ENCODE measurements around the gene OR52E2. TPM values are rescaled to one million over a fixed set of nuclear protein-coding genes. Genes with fewer than 3 reads are reported as not detected.

Gene OR52E2
- total RNA-seq, 4 donors from 2014 or later: not detected

- TF ChIP-seq CTCF (IDR thresholded peaks at IDR 0.05) (no peak), EP300 (IDR thresholded peaks at IDR 0.05) (no peak), POLR2AphosphoS5 (IDR thresholded peaks at IDR 0.05) (no peak), POLR2A (IDR thresholded peaks at IDR 0.05; ENCODE audit: low read depth) (no peak)
- no peak for DNase-seq (ENCODE audit: extremely low spot score)
- H3K4me1 ChIP-seq: no peaks in the 10 kb centered on the region
- no peaks in the 10 kb centered on the region for H3K9me3 ChIP-seq
- H3K36me3 ChIP-seq: no peaks in the 10 kb centered on the region
- WGBS: 64% methylated on average over 2 of the region's 2 CpGs
- intact Hi-C loops (cut with DNase I): no loop called here
- H3K27ac ChIP-seq (replicated peaks in 1 of 4): no peak overlapping the region
- no peaks in the 10 kb centered on the region for H3K27me3 ChIP-seq
- no peak overlapping the region for H3K4me3 ChIP-seq
Measured at GRCh38 chr11:5036669-5037068, 22.8 kb downstream of the OR52E2 start.

- 100% methylated on average over 2 of the region's 2 CpGs for WGBS
- intact Hi-C loops (cut with DNase I): no loop called here
- TF ChIP-seq POLR2AphosphoS5 (IDR thresholded peaks at IDR 0.05) (no peak), POLR2A (IDR thresholded peaks at IDR 0.05; ENCODE audit: low read depth) (no peak), EP300 (IDR thresholded peaks at IDR 0.05) (no peak), CTCF (IDR thresholded peaks at IDR 0.05) (no peak)
Measured at GRCh38 chr11:5021996-5022395, 37.4 kb downstream of the OR52E2 start.

GRCh38 chr11:5013012-5013411, 46.4 kb downstream of the OR52E2 start:
- WGBS: 88% methylated on average over 1 of the region's 1 CpG
- no peak for TF ChIP-seq EP300 (IDR thresholded peaks at IDR 0.05)
- TF ChIP-seq POLR2AphosphoS5 (IDR thresholded peaks at IDR 0.05): no peak
- TF ChIP-seq POLR2A (IDR thresholded peaks at IDR 0.05; ENCODE audit: low read depth): no peak
- TF ChIP-seq CTCF (IDR thresholded peaks at IDR 0.05): no peak

More at GRCh38 chr11:5021996-5022395, 37.4 kb downstream of the OR52E2 start:
- Histone ChIP-seq H3K9me3 (peaks cover 0 to 16% (median 10%) of the 10 kb centered on the region in 4 donors), H3K27ac (replicated peaks in 1 of 4) (no peak overlapping the region), H3K36me3 (no peaks in the 10 kb centered on the region), H3K27me3 (peaks cover 0 to 5% (median 0%) of the 10 kb centered on the region in 4 donors), H3K4me3 (no peak overlapping the region), H3K4me1 (no peaks in the 10 kb centered on the region)
- DNase-seq (ENCODE audit: extremely low spot score): no peak

GRCh38 chr11:5011254-5011653, 48.2 kb downstream of the OR52E2 start:
- Histone ChIP-seq H3K27me3 (no peaks in the 10 kb centered on the region), H3K4me3 (no peak overlapping the region), H3K9me3 (no peaks in the 10 kb centered on the region), H3K36me3 (no peaks in the 10 kb centered on the region), H3K4me1 (no peaks in the 10 kb centered on the region), H3K27ac (replicated peaks in 1 of 4) (no peak overlapping the region)
- 68% methylated on average over 8 of the region's 8 CpGs for WGBS
- intact Hi-C loops (cut with DNase I): no loop called here
- DNase-seq (ENCODE audit: extremely low spot score): no peak
- TF ChIP-seq CTCF (IDR thresholded peaks at IDR 0.05): no peak

More at GRCh38 chr11:5013012-5013411, 46.4 kb downstream of the OR52E2 start:
- H3K9me3 ChIP-seq: no peaks in the 10 kb centered on the region
- DNase-seq (ENCODE audit: extremely low spot score): no peak
- no peaks in the 10 kb centered on the region for H3K4me1 ChIP-seq
- no peaks in the 10 kb centered on the region for H3K27me3 ChIP-seq
- no peaks in the 10 kb centered on the region for H3K36me3 ChIP-seq
- no peak overlapping the region for H3K4me3 ChIP-seq
- no peak overlapping the region for H3K27ac ChIP-seq (replicated peaks in 1 of 4)
- intact Hi-C loops (cut with DNase I): no loop called here

Other genes with a start within 250 kb of the OR52E2 start
- not detected for gene OR51F2, start 238.3 kb downstream of the OR52E2 start, total RNA-seq
- not detected for gene OR51S1, start 210.4 kb downstream of the OR52E2 start, total RNA-seq
- not detected for gene OR51T1, start 177.7 kb downstream of the OR52E2 start, total RNA-seq
- not detected for gene OR51A7, start 155.8 kb downstream of the OR52E2 start, total RNA-seq
- gene OR51G2, start 140.3 kb downstream of the OR52E2 start, total RNA-seq: not detected
- not detected for gene OR51G1, start 135.3 kb downstream of the OR52E2 start, total RNA-seq
- not detected for gene OR51A4, start 112.0 kb downstream of the OR52E2 start, total RNA-seq
- gene OR51A2, start 103.9 kb downstream of the OR52E2 start, total RNA-seq: not detected
- not detected for gene OR51L1, start 64.8 kb downstream of the OR52E2 start, total RNA-seq
- gene OR52J3, start 13.1 kb downstream of the OR52E2 start, total RNA-seq: not detected
- gene OR52E1, start 9.9 kb upstream of the OR52E2 start, total RNA-seq: not detected
- not detected for gene OR52A5, start 78.7 kb upstream of the OR52E2 start, total RNA-seq
- not detected for gene OR52A1, start 95.1 kb upstream of the OR52E2 start, total RNA-seq
- gene OR51V1, start 141.1 kb upstream of the OR52E2 start, total RNA-seq: not detected
- gene HBB, start 167.4 kb upstream of the OR52E2 start, total RNA-seq: 1,000 to 10,000 TPM in 1 of 4 donors, 100 to 1,000 TPM in 1, 10 to 100 TPM in 1, 1 to 10 TPM in 1; 6.6 to 2,785 (median 163) TPM
- gene HBD, start 174.9 kb upstream of the OR52E2 start, total RNA-seq: 1 to 10 TPM in 1 of 4 donors, not detected in 3; 4.3 TPM
- gene HBG1, start 190.2 kb upstream of the OR52E2 start, total RNA-seq: not detected
- not detected for gene HBG2, start 195.2 kb upstream of the OR52E2 start, total RNA-seq
- not detected for gene HBE1, start 210.3 kb upstream of the OR52E2 start, total RNA-seq
- gene OR51B4, start 242.3 kb upstream of the OR52E2 start, total RNA-seq: not detected

Data from esophagus muscularis mucosa (tissue), 4 donors.